ENCODE measurements around the gene NPIPB12. TPM values are rescaled to one million over a fixed set of nuclear protein-coding genes. Genes with fewer than 3 reads are reported as not detected.

NPIPB12 gene
- total RNA-seq, result 22.3 and 31.7 TPM in 2 replicates

DNA sequence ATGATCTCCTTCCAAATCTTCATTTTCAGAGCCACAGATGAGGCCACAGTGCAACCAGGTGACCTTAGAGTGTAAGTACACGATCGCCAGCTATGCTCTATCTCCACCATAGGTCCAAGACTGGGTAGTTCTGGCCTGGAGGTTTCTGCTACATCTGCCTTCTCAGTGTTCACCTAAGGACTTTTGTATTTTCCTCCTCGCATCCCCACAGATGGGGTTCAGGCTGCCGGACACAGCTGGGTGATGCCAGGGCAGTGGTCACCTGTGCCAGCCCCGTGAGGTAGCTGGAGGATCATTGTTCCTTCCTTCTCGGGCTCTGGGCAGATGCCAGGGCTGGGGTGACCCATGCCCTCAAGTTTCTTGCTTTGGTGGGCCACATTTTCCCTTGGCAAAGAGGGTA is at the start of gene NPIPB12:
Gene NPIPB12, minus strand, starts transcription at position 101 of the 400 bp plus-strand sequence.

GRCh38 chr16:29459706-29460646 is 46.2 kb downstream of the NPIPB12 start, which contains the start of gene SULT1A4:
TSS of gene SULT1A4 (plus strand) at chr16:29459913. CDS start at chr16:29461386, 1,473 bp downstream.

DNA sequence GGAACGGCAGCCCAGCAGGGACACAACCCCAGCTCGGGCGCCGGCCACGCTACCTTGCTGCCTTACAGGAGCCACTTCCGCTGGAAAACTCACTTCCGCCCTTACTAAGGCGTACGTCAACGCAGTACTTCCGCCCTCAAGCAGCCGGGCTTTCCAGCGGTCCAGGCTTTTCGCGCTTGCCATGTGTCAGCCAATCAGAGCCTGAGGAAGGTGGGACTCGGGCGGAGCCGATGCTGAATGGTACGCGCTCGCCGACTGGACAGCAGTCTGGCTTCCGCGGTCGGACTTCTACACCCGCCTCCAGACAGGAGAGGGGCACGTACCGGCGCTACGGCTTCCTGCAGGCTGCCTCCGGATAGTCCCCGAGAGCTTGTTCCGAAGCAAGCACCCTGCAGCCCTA is 51.9 kb downstream of the NPIPB12 start, which contains the start of the genes BOLA2 and SLX1B:
Gene BOLA2, minus strand, starts transcription at position 83 of the 400 bp plus-strand sequence. CDS start 98 bp downstream, outside the sequence.
Gene SLX1B, plus strand, starts transcription at position 265 of the 400 bp plus-strand sequence.

Small RNA genes lying within 50 kb of the gene (small RNA-seq; reads per million reads assigned to genes)
- not detected for gene AC133555.2

Other genes starting within 250 kb of the NPIPB12 start
- under 0.01 and 6.0 TPM in 2 replicates for gene NPIPB11, start 99.7 kb downstream of the NPIPB12 start, total RNA-seq
- 24.2 and 26.7 TPM in 2 replicates for gene BOLA2, start 52.1 kb downstream of the NPIPB12 start, total RNA-seq
- 40.3 and 43.8 TPM in 2 replicates for gene SLX1B, start 51.9 kb downstream of the NPIPB12 start, total RNA-seq
- 1.3 and 9.5 TPM in 2 replicates for gene SULT1A4, start 46.5 kb downstream of the NPIPB12 start, total RNA-seq
- gene SPN, start 156.8 kb upstream of the NPIPB12 start, total RNA-seq, result not detected in 2 replicates
- gene QPRT, start 172.8 kb upstream of the NPIPB12 start, total RNA-seq, result 0.10 TPM in 1 of 2 replicates, not detected in the other
- gene C16orf54, start 239.6 kb upstream of the NPIPB12 start, total RNA-seq, result not detected in 2 replicates